Activated naive CD8-positive, alpha-beta T cell treated with anti-CD3 and anti-CD28 coated beads, Interleukin-2, amount 50 U/mL, for 24 hours (primary cell): ENCODE data around the gene ZDHHC7.
"Not testable (repeated sequence)": the region's sequence is repeated elsewhere in the genome, so short reads cannot be mapped to it uniquely, and the experiment has no call there.

Experiments
- ATAC-seq: fragments of 150-1000 bp; cut with Tn5 transposase; one replicate; pipeline ENCODE4 v1.10.0; 2021
- DNase-seq: peaks from one replicate; pipeline ENCODE4 v3.0.0; 2021
- H3K27ac Mint-ChIP-seq: one replicate; pipeline ENCODE4 v1.8.0; 2021; ENCODE audit warnings: mild to moderate bottlenecking, mixed read lengths
- H3K27me3 Mint-ChIP-seq: one replicate; pipeline ENCODE4 v1.8.0; 2021; ENCODE audit warnings: mixed read lengths
- H3K36me3 Mint-ChIP-seq: one replicate; pipeline ENCODE4 v1.8.0; 2021; ENCODE audit warnings: low read depth, mixed read lengths
- H3K4me1 Mint-ChIP-seq: one replicate; pipeline ENCODE4 v1.8.0; 2021; ENCODE audit warnings: mixed read lengths
- H3K4me3 Mint-ChIP-seq: one replicate; pipeline ENCODE4 v1.8.0; 2021; ENCODE audit warnings: mild to moderate bottlenecking, moderate library complexity, mixed read lengths
- H3K9me3 Mint-ChIP-seq: one replicate; pipeline ENCODE4 v1.8.0; 2021; ENCODE audit warnings: mixed read lengths

The ZDHHC7 gene

GRCh38 chr16:85010931-85011845 lies at the start of gene ZDHHC7:
Gene ZDHHC7 (minus strand): TSS chr16:85011535. CDS start chr16:84990618, 20,917 bp downstream.
- DNase-seq (peak; percentile 90), ATAC-seq (peak; percentile 95)
- peak within 1 kb of the TSS; percentile 97 for H3K4me3 Mint-ChIP-seq
- peaks cover 32% of the 10 kb centered on the region for H3K4me1 Mint-ChIP-seq
- no peaks in the 10 kb centered on the region for H3K27me3 Mint-ChIP-seq
- H3K9me3 Mint-ChIP-seq = no peaks in the 10 kb centered on the region
- H3K27ac Mint-ChIP-seq = peak within 1 kb of the TSS; percentile 88
- H3K36me3 Mint-ChIP-seq = peaks cover 2% of the 10 kb centered on the region

- peaks cover 46% of the 10 kb centered on the region for H3K4me1 Mint-ChIP-seq
- DNase-seq (no peak), ATAC-seq (no peak)
- no peaks in the 10 kb centered on the region for H3K27me3 Mint-ChIP-seq
- no peaks in the 10 kb centered on the region for H3K36me3 Mint-ChIP-seq
- no peaks in the 10 kb centered on the region for H3K9me3 Mint-ChIP-seq
- H3K4me3 Mint-ChIP-seq = no peak overlapping the region
- H3K27ac Mint-ChIP-seq = no peak overlapping the region
Measured at GRCh38 chr16:85058909-85059308, 47.6 kb upstream of the ZDHHC7 start.

- no peaks in the 10 kb centered on the region for H3K9me3 Mint-ChIP-seq
- no peaks in the 10 kb centered on the region for H3K36me3 Mint-ChIP-seq
- ATAC-seq (no peak), DNase-seq (no peak)
- H3K4me1 Mint-ChIP-seq = peaks cover 48% of the 10 kb centered on the region
- H3K27me3 Mint-ChIP-seq = no peaks in the 10 kb centered on the region
- H3K4me3 Mint-ChIP-seq = no peak overlapping the region
- peak overlapping the region; percentile 57 for H3K27ac Mint-ChIP-seq
Measured at GRCh38 chr16:85057948-85058347, 46.6 kb upstream of the ZDHHC7 start.

- Mint-ChIP-seq H3K4me3 (no peak overlapping the region), H3K36me3 (peaks cover 2% of the 10 kb centered on the region), H3K9me3 (no peaks in the 10 kb centered on the region), H3K27ac (peak overlapping the region; percentile 90), H3K27me3 (no peaks in the 10 kb centered on the region), H3K4me1 (peaks cover 48% of the 10 kb centered on the region)
- no peak for DNase-seq
- no peak for ATAC-seq
Measured at GRCh38 chr16:85057212-85057889, 46.0 kb upstream of the ZDHHC7 start.

GRCh38 chr16:85056211-85056748 lies 44.9 kb upstream of the ZDHHC7 start:
- H3K27ac Mint-ChIP-seq = peak overlapping the region; percentile 90
- H3K4me1 Mint-ChIP-seq = peaks cover 40% of the 10 kb centered on the region

GRCh38 chr16:85055493-85056210 lies 44.3 kb upstream of the ZDHHC7 start:
- peak overlapping the region; percentile 90 for H3K27ac Mint-ChIP-seq
- no peaks in the 10 kb centered on the region for H3K27me3 Mint-ChIP-seq
- H3K4me3 Mint-ChIP-seq = peak overlapping the region; percentile 73
- H3K4me1 Mint-ChIP-seq = peaks cover 39% of the 10 kb centered on the region
- peaks cover 2% of the 10 kb centered on the region for H3K36me3 Mint-ChIP-seq
- peak; percentile 93 for ATAC-seq
- DNase-seq = peak; percentile 62
- H3K9me3 Mint-ChIP-seq = no peaks in the 10 kb centered on the region

More at GRCh38 chr16:85056211-85056748, 44.9 kb upstream of the ZDHHC7 start:
- H3K9me3 Mint-ChIP-seq = no peaks in the 10 kb centered on the region
- no peaks in the 10 kb centered on the region for H3K27me3 Mint-ChIP-seq
- ATAC-seq (no peak), DNase-seq (peak; percentile 16)
- H3K36me3 Mint-ChIP-seq = peaks cover 2% of the 10 kb centered on the region
- peak overlapping the region; percentile 73 for H3K4me3 Mint-ChIP-seq

GRCh38 chr16:85054948-85055492 lies 43.7 kb upstream of the ZDHHC7 start:
- peak overlapping the region; percentile 73 for H3K4me3 Mint-ChIP-seq
- peaks cover 2% of the 10 kb centered on the region for H3K36me3 Mint-ChIP-seq
- H3K4me1 Mint-ChIP-seq = peaks cover 43% of the 10 kb centered on the region
- DNase-seq (no peak), ATAC-seq (no peak)
- H3K27ac Mint-ChIP-seq = peak overlapping the region; percentile 90
- no peaks in the 10 kb centered on the region for H3K27me3 Mint-ChIP-seq
- no peaks in the 10 kb centered on the region for H3K9me3 Mint-ChIP-seq

- H3K9me3 Mint-ChIP-seq, H3K4me3 Mint-ChIP-seq, H3K27ac Mint-ChIP-seq, ATAC-seq, H3K36me3 Mint-ChIP-seq, H3K27me3 Mint-ChIP-seq, DNase-seq: not testable (repeated sequence)
- H3K4me1 Mint-ChIP-seq = peaks cover 43% of the 10 kb centered on the region
Measured at GRCh38 chr16:85054321-85054720, 43.0 kb upstream of the ZDHHC7 start.

- ATAC-seq (no peak), DNase-seq (no peak)
- Mint-ChIP-seq H3K4me1 (peaks cover 43% of the 10 kb centered on the region), H3K27me3 (no peaks in the 10 kb centered on the region), H3K4me3 (no peak overlapping the region), H3K36me3 (peaks cover 2% of the 10 kb centered on the region), H3K9me3 (no peaks in the 10 kb centered on the region), H3K27ac (no peak overlapping the region)
Measured at GRCh38 chr16:85052536-85052935, 41.2 kb upstream of the ZDHHC7 start.

GRCh38 chr16:85051683-85052082 lies 40.3 kb upstream of the ZDHHC7 start:
- no peaks in the 10 kb centered on the region for H3K9me3 Mint-ChIP-seq
- no peak overlapping the region for H3K27ac Mint-ChIP-seq
- peaks cover 2% of the 10 kb centered on the region for H3K36me3 Mint-ChIP-seq
- ATAC-seq (no peak), DNase-seq (no peak)
- no peaks in the 10 kb centered on the region for H3K27me3 Mint-ChIP-seq
- peaks cover 43% of the 10 kb centered on the region for H3K4me1 Mint-ChIP-seq
- H3K4me3 Mint-ChIP-seq = no peak overlapping the region

- Mint-ChIP-seq H3K27ac (no peak overlapping the region), H3K4me3 (no peak overlapping the region), H3K27me3 (no peaks in the 10 kb centered on the region), H3K9me3 (no peaks in the 10 kb centered on the region), H3K4me1 (peaks cover 43% of the 10 kb centered on the region), H3K36me3 (peaks cover 2% of the 10 kb centered on the region)
- ATAC-seq = no peak
- no peak for DNase-seq
Measured at GRCh38 chr16:85051067-85051581, 39.8 kb upstream of the ZDHHC7 start.

GRCh38 chr16:85049706-85050305 lies 38.5 kb upstream of the ZDHHC7 start:
- Mint-ChIP-seq H3K9me3 (no peaks in the 10 kb centered on the region), H3K4me1 (peaks cover 33% of the 10 kb centered on the region), H3K36me3 (peaks cover 2% of the 10 kb centered on the region), H3K4me3 (no peak overlapping the region), H3K27ac (no peak overlapping the region), H3K27me3 (no peaks in the 10 kb centered on the region)
- DNase-seq = no peak
- no peak for ATAC-seq

GRCh38 chr16:85048921-85049562 lies 37.7 kb upstream of the ZDHHC7 start:
- no peak for DNase-seq
- Mint-ChIP-seq H3K4me3 (no peak overlapping the region), H3K9me3 (no peaks in the 10 kb centered on the region), H3K27ac (no peak overlapping the region), H3K36me3 (peaks cover 2% of the 10 kb centered on the region), H3K27me3 (no peaks in the 10 kb centered on the region), H3K4me1 (peaks cover 29% of the 10 kb centered on the region)
- ATAC-seq = no peak
